OCI-LY3 (cell line): ENCODE results near the gene PTGER4.

Experiments used
- CTCF ChIP-seq: fragments of 200-600, 300-600 bp; sonication (generic); IDR thresholded peaks from 2 replicates; pipeline ENCODE4 v1.5.1; 2014; ENCODE audit warnings: antibody characterized with exemption, low read length, low read depth
- EZH2phosphoT487 ChIP-seq: fragments of 200-600 bp; shearing (Covaris generic); IDR thresholded peaks from 2 replicates; pipeline ENCODE4 v1.6.1; 2018; ENCODE audit warnings: antibody characterized with exemption, mixed run types, low read depth

GRCh38 chr5:40655138-40655537 is 24.6 kb upstream of the PTGER4 start:
- TF ChIP-seq CTCF (no peak), EZH2phosphoT487 (no peak)
